GM19468 (cell line): ENCODE measurements around the gene PF4V1.

Experiments used
- ATAC-seq: cut with Tn5 transposase; IDR thresholded peaks from one replicate; pipeline ENCODE4 v1.9.1; 2021; ENCODE audit warnings: mild to moderate bottlenecking, moderate library complexity, moderate number of reproducible peaks; ENCODE audit not compliant: unreplicated experiment; ENCODE audit errors: extremely low read depth

PF4V1 gene

DNA sequence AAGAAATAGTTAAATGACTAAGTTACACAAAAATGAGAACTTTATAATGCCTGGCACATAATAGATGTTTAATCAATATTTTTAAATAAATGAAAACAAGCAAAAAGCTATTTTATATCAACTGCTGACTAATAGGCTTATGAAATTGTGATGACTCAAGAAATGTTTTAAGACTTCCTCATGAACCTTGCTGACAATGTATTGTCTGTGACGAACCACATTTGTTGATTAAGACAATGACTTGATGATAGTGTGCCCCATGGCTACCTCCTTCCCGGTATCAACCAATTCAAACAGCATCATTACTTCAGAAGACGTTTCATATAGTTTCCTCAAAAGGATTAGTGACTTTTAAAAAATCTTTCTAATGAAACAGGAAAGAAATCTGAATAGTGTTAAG lies 8.8 kb upstream of the PF4V1 start:
- no peak for ATAC-seq

DNA sequence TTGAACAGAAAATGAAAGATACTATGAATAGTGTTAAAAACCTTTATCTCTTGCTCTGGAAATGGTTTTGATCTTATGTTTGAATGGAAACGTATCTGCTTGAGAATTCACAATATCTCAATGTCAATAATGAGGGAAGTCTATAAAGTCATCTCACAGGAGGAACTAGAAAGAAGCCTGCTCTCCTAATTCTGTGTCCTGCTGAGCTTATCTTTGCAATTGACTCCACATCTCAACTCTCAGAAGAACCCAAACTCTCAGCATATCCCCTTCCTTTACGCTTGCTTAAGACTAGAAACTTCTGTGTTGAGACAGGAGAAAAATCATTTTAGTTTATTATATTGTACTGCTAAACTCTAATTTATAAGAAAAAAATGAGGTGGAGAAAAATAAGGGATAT lies 8.3 kb upstream of the PF4V1 start:
- ATAC-seq = no peak

DNA sequence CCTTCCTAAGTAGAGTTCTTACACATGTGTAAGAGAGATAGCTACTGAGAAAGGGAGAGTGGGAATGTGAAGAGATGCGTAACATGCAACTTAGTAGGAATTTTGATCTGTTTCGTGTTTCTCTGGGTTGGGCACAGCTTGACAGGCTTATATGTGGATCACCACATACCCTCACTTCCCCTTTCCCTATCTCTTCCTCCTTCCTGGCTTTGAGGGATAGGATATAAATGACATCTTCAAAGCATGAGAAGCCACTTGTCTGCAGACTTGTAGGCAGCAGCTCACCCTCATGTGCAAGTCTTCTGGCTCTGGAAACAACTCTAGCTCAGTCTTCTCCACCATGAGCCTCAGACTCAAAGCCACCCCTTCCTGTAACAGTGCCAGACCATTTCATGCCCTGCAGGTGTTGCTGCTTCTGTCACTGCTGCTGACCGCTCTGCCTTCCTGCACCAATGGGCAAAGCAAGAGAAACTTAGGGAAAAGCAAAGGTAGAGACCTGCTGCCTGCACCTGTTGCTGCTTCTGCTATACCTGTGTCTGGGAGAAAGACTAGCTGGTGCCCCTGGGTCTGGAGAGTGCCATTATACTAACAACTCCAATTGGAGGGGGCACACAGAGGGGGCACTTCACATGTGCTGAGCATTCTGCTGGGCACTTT lies 5.4 kb upstream of the PF4V1 start:
- ATAC-seq = no peak

DNA sequence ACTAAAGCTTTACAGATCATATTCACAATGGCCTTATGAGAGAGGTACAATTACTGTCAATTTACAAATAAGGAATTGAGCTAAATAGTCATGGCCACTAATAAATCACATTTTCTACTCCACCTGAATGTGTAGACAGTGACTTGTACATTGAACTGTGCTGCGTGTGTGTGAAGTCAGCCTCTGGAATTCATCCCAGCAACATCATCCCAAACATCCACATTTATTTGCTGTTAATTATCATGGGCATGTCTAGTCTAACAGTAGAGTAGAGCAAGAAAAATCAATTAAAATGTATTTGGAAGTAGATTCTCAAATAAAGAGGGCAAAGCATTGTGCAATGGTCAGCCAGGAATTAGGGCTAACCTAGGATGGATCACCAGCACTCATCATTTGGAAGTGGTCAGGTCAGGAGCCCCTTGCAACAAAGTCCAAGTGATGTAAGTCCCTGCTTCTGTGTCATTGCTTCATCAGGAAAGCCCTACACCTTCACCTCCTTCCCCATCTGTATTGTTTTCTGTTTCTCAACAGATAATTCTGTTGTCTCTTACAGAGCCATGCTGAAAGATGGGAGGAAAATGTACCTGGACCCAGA lies 4.8 kb upstream of the PF4V1 start:
- ATAC-seq = no peak

DNA sequence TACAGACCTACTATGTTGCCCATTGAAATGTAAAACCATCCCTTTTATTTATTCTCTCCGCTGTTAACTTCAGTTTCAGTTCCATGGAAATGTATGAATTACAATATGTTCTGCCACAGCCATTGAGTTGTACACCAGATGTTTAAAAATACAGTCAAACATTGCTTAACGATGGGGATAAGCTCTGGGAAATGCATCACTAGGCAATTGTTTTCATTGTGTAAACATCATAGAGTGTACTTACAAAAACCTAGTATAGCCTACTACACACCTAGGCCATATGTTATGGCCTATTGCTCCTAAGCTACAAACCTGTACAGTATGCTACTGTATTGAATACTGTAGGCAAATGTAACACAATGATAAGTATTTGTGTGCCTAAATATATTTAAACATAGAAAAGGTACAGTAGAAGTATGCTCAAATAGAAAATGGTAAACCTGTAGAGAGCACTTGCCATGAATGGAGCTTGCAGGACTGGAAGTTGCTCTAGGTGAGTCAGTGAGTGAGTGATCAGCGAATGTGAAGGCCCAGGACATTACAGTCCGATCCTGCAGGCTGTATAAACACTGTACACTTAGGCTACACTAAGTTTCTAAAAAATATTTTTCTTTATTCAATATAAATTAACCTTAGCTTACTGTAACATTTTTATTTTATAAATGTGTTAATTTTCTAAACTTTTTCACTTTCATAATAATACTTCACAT lies 2.7 kb upstream of the PF4V1 start:
- no peak for ATAC-seq

DNA sequence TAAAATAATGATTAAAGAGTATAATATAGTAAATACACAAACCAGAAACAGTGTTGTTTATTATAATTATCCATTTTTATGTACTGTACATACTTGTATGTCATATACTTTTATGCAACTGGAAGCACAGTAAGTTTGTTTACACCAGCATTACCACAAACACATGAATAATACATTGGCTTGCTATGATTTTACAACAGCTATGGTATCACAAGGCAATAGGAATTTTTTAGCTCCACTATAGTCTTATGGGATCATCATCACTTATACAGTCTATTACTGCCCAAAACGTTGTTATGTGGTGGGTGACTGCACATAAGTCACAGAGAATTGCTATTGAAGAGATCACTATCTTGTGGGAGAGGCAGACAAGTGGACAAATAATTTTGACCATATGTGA lies 1.8 kb upstream of the PF4V1 start:
- no peak for ATAC-seq

DNA sequence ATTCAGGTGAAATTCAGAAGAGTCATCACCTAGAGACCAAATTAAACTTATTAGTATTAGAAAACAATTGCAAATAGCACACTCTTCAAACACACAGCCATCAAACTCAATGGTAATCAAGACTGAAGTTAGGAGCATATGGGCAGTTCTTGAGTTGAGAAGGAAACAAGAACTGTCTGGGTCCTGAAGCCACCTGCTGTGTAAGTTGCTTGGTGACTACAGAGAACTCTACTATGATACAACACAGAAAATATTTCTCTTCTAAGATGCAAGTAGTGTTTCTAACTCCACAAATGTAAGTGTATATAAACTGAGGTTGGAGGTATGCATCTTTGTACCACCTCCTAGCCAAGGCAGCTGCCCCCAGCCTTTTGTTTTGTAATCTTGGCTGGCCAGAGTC lies 325 bp upstream of the PF4V1 start:
- no peak for ATAC-seq

DNA sequence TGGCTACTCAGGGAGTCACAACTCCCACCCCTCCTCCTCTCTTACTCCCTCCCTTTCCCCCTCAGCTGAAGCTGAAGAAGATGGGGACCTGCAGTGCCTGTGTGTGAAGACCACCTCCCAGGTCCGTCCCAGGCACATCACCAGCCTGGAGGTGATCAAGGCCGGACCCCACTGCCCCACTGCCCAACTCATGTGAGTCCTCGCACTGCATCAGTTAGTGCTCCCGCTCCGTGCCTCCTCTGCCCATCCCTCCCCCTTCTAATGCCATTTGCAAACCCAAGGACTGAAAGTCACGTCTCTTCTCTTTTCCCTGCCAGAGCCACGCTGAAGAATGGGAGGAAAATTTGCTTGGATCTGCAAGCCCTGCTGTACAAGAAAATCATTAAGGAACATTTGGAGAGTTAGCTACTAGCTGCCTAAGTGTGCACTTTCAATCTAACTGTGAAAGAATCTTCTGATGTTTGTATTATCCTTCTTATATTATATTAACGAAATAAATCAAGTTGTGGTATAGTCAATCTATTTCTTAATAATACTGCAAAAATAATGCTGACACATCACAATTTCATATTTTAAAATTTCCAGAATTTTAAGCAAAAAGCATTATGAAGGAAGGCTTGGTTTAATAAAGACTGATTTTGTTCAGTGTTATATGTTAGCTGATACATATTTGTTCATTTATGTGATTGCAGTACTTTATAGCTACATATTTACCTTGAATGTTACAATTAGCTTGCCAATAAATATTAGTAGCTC lies 800 bp downstream of the PF4V1 start:
- ATAC-seq = no peak

DNA sequence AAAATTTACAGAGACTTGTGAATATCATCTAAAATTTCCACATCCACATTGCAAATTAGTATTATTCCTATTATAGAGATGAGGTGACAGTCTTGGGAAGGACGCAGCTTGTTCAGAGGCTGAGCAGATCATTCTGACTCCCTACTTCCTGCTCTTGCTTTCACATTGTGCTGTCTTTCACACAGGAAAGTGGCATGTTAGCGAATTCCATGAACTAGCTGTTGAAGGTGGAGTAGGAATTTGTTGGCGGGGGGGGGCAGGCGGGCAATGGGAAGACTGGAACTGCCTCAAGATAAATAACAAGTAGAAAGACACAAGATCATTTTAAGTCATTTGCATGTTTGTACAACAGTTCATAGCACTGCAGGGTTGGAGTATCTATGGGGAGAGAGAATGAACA lies 2.3 kb downstream of the PF4V1 start:
- no peak for ATAC-seq

DNA sequence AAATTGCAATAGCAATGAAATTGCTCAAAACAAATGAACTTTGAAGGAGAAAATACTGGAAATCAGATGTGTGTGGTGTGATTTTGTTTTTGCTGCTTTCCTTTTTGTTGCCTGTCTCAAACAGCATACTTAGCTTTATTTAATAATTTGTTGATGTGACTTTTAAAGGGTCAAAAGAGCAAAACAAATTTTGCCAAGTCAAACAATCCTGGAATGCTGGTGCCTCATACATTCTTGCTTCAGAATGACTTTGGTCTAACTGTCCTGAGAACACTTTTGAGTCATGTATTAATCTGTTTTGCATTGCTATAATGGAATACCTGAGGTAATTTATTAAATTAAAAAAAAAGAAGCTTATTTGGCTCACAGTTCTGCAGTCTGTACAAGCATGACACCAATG lies 3.4 kb downstream of the PF4V1 start:
- ATAC-seq = no peak

DNA sequence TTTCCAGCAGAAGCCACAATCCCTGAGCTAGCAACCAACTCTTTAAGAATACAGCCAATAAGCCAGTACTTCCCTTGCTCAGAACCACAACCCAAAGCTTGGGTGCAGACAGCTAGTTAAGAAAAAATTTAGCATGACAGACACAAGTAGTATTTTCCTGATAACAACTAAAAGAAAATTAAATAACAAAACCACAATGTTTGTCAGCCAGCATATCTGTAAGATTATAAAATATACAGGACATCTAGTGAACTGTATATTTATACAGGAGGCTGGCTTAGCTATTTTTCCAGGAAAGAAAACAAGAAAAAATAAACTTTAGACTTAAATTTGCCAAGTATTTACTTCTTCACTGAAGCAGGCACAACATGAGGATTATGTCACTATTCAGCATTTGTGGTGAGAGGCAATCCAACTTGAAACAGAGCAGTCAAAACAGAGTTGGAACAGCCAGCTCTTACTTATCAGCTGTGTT lies 6.6 kb downstream of the PF4V1 start:
- ATAC-seq = no peak

DNA sequence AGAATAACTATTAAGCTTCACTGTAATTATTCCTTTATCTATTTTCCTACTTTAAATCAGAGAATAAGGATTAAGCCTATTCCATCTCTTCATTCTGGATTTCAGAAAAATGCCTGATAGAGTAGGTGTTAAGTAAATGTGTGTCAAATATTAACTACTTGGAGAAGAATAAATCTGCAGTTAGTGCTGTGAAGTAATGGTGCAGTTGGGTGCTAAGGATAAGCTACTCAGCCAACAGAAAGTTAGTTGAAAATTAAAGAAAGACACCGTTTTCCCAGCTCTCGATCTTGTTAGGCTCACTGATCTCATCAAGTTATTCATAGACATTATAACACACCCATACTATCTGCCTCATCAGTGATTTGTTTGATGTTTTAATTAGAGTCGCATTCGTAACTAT lies 7.1 kb downstream of the PF4V1 start:
- no peak for ATAC-seq

DNA sequence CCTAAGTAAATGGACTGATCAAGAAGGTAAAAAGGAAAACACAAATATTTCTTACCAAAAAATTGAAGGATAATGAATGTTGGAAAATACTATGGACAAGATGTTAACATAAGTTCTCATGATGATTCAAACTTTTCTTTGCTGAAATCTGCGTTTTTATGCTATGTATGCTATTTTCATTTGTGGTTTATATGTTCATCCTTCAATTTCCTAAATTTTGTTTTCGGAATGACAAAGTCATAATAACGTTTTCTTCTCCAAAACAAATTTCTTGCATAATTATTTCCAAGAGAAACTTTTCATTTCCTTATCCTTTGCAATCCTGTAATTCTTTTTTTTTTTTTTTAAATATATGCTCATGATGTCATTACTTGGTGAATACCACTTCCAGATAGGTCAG lies 7.8 kb downstream of the PF4V1 start:
- no peak for ATAC-seq

DNA sequence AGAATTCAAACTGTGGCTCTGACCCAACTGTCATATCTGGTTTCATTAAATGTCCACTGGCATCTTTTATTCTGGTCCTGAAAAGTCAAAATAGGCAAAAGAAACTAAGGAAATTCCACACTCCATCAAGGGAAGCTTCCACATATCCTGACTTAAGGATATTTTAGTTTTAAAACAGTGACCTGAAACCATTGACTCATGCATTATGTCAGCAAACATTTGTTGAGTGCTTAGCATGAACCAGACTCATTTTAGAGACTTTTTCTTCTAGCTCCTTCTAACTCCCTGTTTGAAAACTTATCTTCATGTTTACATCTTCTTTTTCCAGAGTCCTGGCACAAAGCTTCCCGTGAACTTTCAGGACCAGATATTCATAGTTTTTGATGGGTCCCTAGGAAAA lies 9.2 kb downstream of the PF4V1 start:
- no peak for ATAC-seq

DNA sequence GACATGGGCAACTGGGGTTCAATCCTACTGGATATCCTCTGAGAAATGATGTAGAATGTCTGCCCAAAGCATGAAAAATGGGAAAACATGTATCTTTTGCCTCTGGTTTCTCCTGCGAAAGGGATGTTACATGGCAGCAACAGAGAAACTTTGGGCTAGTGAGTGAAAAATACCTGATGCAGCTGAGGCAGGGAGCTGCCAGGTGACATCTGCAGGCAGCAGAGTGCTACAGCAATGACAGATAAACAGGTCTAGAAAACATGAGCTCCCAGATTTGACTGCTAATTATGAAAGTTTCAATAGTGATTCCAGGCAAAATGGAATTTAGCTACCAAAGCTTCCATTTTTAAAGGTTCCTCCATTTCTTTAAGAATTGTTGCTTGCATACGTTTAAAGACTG lies 11.3 kb downstream of the PF4V1 start:
- ATAC-seq = no peak

DNA sequence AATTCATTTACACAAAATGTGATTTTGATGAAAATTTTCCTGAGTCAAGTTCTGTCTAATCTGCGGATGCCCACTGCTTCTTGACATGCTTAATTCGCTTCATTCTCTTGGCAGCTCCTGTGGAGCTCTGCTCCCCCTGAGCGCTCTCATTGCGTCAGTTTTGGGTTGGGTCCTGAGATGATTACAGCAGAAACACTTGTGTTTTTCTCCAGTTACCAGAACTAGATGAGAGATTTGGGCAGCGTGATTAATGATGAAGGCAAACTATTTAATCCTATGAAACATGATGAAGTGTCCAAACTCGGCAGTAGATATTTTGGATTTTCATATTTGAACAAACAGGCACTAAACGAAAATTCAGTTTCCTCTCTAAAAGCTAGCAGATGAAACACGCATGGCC lies 11.9 kb downstream of the PF4V1 start:
- no peak for ATAC-seq

DNA sequence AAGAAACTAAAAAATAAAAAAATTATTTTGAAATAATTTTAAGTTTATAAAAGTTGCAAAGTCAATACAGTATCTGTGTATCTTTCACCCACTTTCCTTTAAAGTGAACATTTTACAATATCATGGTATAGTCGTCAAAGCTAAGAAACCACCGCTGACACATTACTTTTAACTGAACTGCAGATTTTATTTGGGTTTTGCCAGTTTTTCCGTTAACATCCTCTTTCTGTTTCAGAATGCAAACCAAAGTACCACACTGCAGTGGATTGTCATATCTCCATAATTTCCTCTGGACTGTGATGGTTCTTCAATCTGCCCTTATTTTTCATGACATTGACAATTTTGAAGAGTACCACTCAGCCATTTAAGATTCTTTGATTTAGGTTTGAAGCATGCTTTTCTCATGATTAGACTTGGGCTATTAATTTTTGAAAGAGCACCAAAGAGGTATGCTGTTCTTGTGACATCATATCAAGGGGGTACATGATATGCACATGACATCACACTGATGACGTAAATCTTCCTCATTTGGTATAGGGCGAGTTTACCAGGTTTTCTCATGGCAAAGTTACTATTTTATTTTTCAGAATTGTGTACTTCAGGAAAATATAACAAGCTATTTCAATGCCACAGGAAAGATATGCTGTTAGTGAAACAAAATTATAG lies 12.5 kb downstream of the PF4V1 start:
- no peak for ATAC-seq

DNA sequence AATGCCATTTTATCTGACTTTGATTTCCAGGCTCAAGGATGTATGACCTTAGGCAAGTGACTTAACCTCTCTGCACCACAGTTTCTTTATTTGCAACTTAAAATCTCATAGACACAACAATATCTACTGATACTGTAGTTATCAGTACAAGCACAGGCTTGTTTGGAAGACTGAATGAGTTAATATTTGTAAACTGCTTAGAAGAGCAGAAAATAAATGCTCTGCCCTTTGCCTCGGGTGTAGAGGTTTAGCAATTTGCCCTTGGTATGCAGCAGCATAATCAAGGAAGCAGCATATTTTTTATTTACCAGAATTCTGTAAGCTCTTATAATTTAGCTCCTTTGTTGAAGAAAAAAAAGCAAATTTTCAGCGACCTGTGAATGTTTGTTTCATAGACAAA lies 13.2 kb downstream of the PF4V1 start:
- ATAC-seq = no peak

DNA sequence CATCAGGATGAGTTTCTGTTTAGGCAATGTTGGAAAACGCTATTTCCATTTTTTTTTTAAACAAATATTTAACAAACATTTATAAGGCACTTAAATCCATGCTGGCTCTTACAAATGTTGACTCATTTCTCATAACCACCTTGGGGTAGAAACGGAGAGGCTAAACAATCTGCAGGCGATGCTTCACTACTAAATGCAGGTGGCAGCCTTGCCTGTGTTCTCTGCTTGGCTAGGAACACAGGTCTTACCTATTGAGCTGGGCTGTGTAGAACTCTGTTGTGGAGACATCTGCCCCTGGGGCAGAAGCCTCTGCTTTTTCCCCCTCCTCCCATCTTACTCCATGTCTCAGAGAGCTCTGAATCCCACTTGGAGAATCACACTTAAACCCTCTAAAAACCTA lies 14.7 kb downstream of the PF4V1 start:
- ATAC-seq = no peak
